ENCODE results near the gene TTC39C.

The TTC39C gene

DNA sequence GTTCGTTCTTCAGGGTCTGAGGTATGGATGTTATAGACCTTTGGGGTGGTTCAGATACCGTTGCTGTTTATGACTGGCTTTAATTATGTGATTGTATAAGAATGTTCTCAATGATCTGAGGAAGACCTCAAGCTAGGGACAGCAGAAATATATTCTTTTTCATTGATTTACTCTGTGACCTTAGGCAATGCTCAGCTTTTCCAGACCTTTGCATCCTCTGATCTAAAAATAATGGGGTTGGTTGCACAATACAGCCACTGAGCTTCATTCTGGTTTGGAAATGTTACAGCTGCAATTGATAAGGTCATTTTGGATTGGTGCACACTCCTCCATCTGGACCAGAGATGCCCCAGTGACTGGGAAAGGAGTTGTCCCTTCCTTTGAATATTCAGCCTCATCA lies 107.1 kb downstream of the TTC39C start:
- Histone ChIP-seq H3K4me1 (ENCODE audit: insufficient read depth, insufficient read length) (no peaks in the 10 kb centered on the region), H3K36me3 (ENCODE audit: insufficient read depth, insufficient read length, low read length) (no peaks in the 10 kb centered on the region), H3K9me3 (ENCODE audit: insufficient read depth, low read length) (no peaks in the 10 kb centered on the region), H3K9ac (ENCODE audit: insufficient read length, low read depth) (no peak overlapping the region), H3K27me3 (ENCODE audit: insufficient read depth, insufficient read length) (no peaks in the 10 kb centered on the region), H3K4me3 (ENCODE audit: insufficient read length, low read depth) (no peak overlapping the region)
- TF ChIP-seq ZNF274 (IDR thresholded peaks at IDR 0.05; ENCODE audit: low read depth, low read length), result no peak
- TF ChIP-seq SUZ12 (IDR thresholded peaks at IDR 0.05; ENCODE audit: extremely low read depth, insufficient read depth, insufficient read length), result no peak
- TF ChIP-seq YY1 (IDR thresholded peaks at IDR 0.05; ENCODE audit: insufficient read depth, insufficient read length), result no peak
- DNase-seq (ENCODE audit: low read depth, low spot score), result no peak

GRCh38 chr18:24126155-24126961 lies 111.8 kb downstream of the TTC39C start:
- Histone ChIP-seq H3K4me3 (ENCODE audit: insufficient read length, low read depth) (no peak overlapping the region), H3K36me3 (ENCODE audit: insufficient read depth, insufficient read length, low read length) (no peaks in the 10 kb centered on the region), H3K27me3 (ENCODE audit: insufficient read depth, insufficient read length) (no peaks in the 10 kb centered on the region), H3K9ac (ENCODE audit: insufficient read length, low read depth) (no peak overlapping the region), H3K9me3 (ENCODE audit: insufficient read depth, low read length) (no peaks in the 10 kb centered on the region), H3K4me1 (ENCODE audit: insufficient read depth, insufficient read length) (no peaks in the 10 kb centered on the region)
- TF ChIP-seq YY1 (IDR thresholded peaks at IDR 0.05; ENCODE audit: insufficient read depth, insufficient read length) (no peak), SUZ12 (IDR thresholded peaks at IDR 0.05; ENCODE audit: extremely low read depth, insufficient read depth, insufficient read length) (no peak), ZNF274 (IDR thresholded peaks at IDR 0.05; ENCODE audit: low read depth, low read length) (no peak)
- DNase-seq (ENCODE audit: low read depth, low spot score), result no peak

- TF ChIP-seq SUZ12 (IDR thresholded peaks at IDR 0.05; ENCODE audit: extremely low read depth, insufficient read depth, insufficient read length) (no peak), ZNF274 (IDR thresholded peaks at IDR 0.05; ENCODE audit: low read depth, low read length) (no peak), YY1 (IDR thresholded peaks at IDR 0.05; ENCODE audit: insufficient read depth, insufficient read length) (no peak)
- Histone ChIP-seq H3K27me3 (ENCODE audit: insufficient read depth, insufficient read length) (no peaks in the 10 kb centered on the region), H3K9me3 (ENCODE audit: insufficient read depth, low read length) (no peaks in the 10 kb centered on the region), H3K4me1 (ENCODE audit: insufficient read depth, insufficient read length) (no peaks in the 10 kb centered on the region), H3K9ac (ENCODE audit: insufficient read length, low read depth) (no peak overlapping the region), H3K36me3 (ENCODE audit: insufficient read depth, insufficient read length, low read length) (no peaks in the 10 kb centered on the region), H3K4me3 (ENCODE audit: insufficient read length, low read depth) (no peak overlapping the region)
- DNase-seq (ENCODE audit: low read depth, low spot score), result no peak
Measured at GRCh38 chr18:24127735-24128134, 113.2 kb downstream of the TTC39C start.

DNA sequence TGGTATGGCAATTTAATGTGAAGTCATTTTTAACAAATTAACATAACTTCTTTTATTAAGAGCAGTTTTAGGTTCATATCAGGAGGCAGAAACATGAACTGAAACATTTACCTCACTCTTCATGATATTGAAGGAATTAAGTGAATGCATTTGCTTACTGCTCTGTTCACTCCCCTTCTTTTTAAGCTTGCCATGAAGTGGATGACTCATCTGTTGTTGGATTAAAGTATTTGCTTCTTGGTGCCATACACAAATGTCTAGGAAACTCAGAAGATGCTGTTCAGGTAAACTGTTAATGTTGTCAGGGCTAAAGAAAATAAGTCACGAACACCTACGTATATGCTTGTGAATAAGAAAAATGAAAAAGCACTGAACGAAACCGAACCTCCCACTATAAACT lies 114.1 kb downstream of the TTC39C start:
- Histone ChIP-seq H3K4me1 (ENCODE audit: insufficient read depth, insufficient read length) (no peaks in the 10 kb centered on the region), H3K9ac (ENCODE audit: insufficient read length, low read depth) (no peak overlapping the region), H3K27me3 (ENCODE audit: insufficient read depth, insufficient read length) (no peaks in the 10 kb centered on the region), H3K36me3 (ENCODE audit: insufficient read depth, insufficient read length, low read length) (no peaks in the 10 kb centered on the region), H3K4me3 (ENCODE audit: insufficient read length, low read depth) (no peak overlapping the region), H3K9me3 (ENCODE audit: insufficient read depth, low read length) (no peaks in the 10 kb centered on the region)
- DNase-seq (ENCODE audit: low read depth, low spot score), result no peak
- TF ChIP-seq ZNF274 (IDR thresholded peaks at IDR 0.05; ENCODE audit: low read depth, low read length), result no peak
- TF ChIP-seq SUZ12 (IDR thresholded peaks at IDR 0.05; ENCODE audit: extremely low read depth, insufficient read depth, insufficient read length), result no peak
- no peak for TF ChIP-seq YY1 (IDR thresholded peaks at IDR 0.05; ENCODE audit: insufficient read depth, insufficient read length)

- no peaks in the 10 kb centered on the region for H3K36me3 ChIP-seq (ENCODE audit: insufficient read depth, insufficient read length, low read length)
- H3K9ac ChIP-seq (ENCODE audit: insufficient read length, low read depth), result no peak overlapping the region
- no peaks in the 10 kb centered on the region for H3K4me1 ChIP-seq (ENCODE audit: insufficient read depth, insufficient read length)
- TF ChIP-seq ZNF274 (IDR thresholded peaks at IDR 0.05; ENCODE audit: low read depth, low read length) (no peak), YY1 (IDR thresholded peaks at IDR 0.05; ENCODE audit: insufficient read depth, insufficient read length) (no peak), SUZ12 (IDR thresholded peaks at IDR 0.05; ENCODE audit: extremely low read depth, insufficient read depth, insufficient read length) (no peak)
- no peak for DNase-seq (ENCODE audit: low read depth, low spot score)
- H3K27me3 ChIP-seq (ENCODE audit: insufficient read depth, insufficient read length), result no peaks in the 10 kb centered on the region
- H3K4me3 ChIP-seq (ENCODE audit: insufficient read length, low read depth), result no peak overlapping the region
- H3K9me3 ChIP-seq (ENCODE audit: insufficient read depth, low read length), result no peaks in the 10 kb centered on the region
Measured at GRCh38 chr18:24130494-24130893, 115.9 kb downstream of the TTC39C start.

DNA sequence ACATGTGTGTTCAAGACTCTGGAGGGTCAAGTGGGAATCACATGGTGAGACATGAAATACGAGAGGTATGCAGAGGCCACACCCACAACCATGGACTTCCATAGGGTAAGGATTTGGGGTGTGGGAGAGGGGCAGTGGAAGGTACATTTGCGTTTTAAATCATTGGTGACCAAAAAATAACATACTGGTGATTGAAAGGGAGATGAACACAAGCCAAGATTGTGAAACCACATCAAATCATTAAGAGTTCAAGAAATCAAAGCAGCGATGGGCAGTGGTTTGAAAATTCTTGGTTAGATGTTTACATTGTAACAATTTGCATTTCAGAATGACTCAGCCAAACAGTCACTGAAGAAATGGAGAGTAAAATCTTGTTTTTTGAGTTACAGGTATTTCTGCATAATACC lies 122.4 kb downstream of the TTC39C start:
- no peaks in the 10 kb centered on the region for H3K9me3 ChIP-seq (ENCODE audit: insufficient read depth, low read length)
- H3K4me1 ChIP-seq (ENCODE audit: insufficient read depth, insufficient read length), result no peaks in the 10 kb centered on the region
- no peak overlapping the region for H3K4me3 ChIP-seq (ENCODE audit: insufficient read length, low read depth)
- no peak for DNase-seq (ENCODE audit: low read depth, low spot score)
- H3K27me3 ChIP-seq (ENCODE audit: insufficient read depth, insufficient read length), result no peaks in the 10 kb centered on the region
- no peak for TF ChIP-seq YY1 (IDR thresholded peaks at IDR 0.05; ENCODE audit: insufficient read depth, insufficient read length)
- TF ChIP-seq SUZ12 (IDR thresholded peaks at IDR 0.05; ENCODE audit: extremely low read depth, insufficient read depth, insufficient read length), result no peak
- TF ChIP-seq ZNF274 (IDR thresholded peaks at IDR 0.05; ENCODE audit: low read depth, low read length), result no peak
- H3K9ac ChIP-seq (ENCODE audit: insufficient read length, low read depth), result no peak overlapping the region
- no peaks in the 10 kb centered on the region for H3K36me3 ChIP-seq (ENCODE audit: insufficient read depth, insufficient read length, low read length)

GRCh38 chr18:24138409-24138788 lies 123.8 kb downstream of the TTC39C start:
- Histone ChIP-seq H3K4me3 (ENCODE audit: insufficient read length, low read depth) (peak overlapping the region; percentile 25), H3K27me3 (ENCODE audit: insufficient read depth, insufficient read length) (no peaks in the 10 kb centered on the region), H3K9me3 (ENCODE audit: insufficient read depth, low read length) (no peaks in the 10 kb centered on the region), H3K4me1 (ENCODE audit: insufficient read depth, insufficient read length) (no peaks in the 10 kb centered on the region), H3K9ac (ENCODE audit: insufficient read length, low read depth) (no peak overlapping the region), H3K36me3 (ENCODE audit: insufficient read depth, insufficient read length, low read length) (peaks cover under 1% of the 10 kb centered on the region)
- no peak for TF ChIP-seq ZNF274 (IDR thresholded peaks at IDR 0.05; ENCODE audit: low read depth, low read length)
- TF ChIP-seq SUZ12 (IDR thresholded peaks at IDR 0.05; ENCODE audit: extremely low read depth, insufficient read depth, insufficient read length), result no peak
- no peak for TF ChIP-seq YY1 (IDR thresholded peaks at IDR 0.05; ENCODE audit: insufficient read depth, insufficient read length)
- DNase-seq (ENCODE audit: low read depth, low spot score), result no peak

All from NT2/D1 (cell line).